Activated T-cell treated with anti-CD3 and anti-CD28 coated beads, Interleukin-2, amount 50 U/mL, for 72 hours (primary cell): ENCODE measurements around the gene RHBDF2. TPM values are rescaled to one million over a fixed set of nuclear protein-coding genes. Genes with fewer than 3 reads are reported as not detected.

ENCODE experiments used
- ATAC-seq, 2 donors: fragments of 150-1000 bp; cut with Tn5 transposase; replicated peaks in 1 of 2; 2 replicates each; pipeline ENCODE4 v1.10.0; 2021; ENCODE audit warnings: moderate library complexity in 2 of 2, mild to moderate bottlenecking in 1 of 2
- DNase-seq, 2 donors: peaks; one replicate each; pipeline ENCODE4 v3.0.0; 2021 to 2022; ENCODE audit warnings: mixed read lengths in 1 of 2
- H3K27ac Mint-ChIP-seq: one replicate; pipeline ENCODE4 v1.8.0; 2022; ENCODE audit warnings: mild to moderate bottlenecking, moderate library complexity, mixed read lengths
- H3K27me3 Mint-ChIP-seq: one replicate; pipeline ENCODE4 v1.8.0; 2022; ENCODE audit warnings: low read depth, mixed read lengths
- H3K36me3 Mint-ChIP-seq, 2 donors: one replicate each; pipeline ENCODE4 v1.8.0; 2022; ENCODE audit warnings: mixed read lengths in 2 of 2, mild to moderate bottlenecking in 1 of 2; ENCODE audit not compliant: insufficient read depth in 2 of 2
- H3K4me1 Mint-ChIP-seq: one replicate; pipeline ENCODE4 v1.8.0; 2022; ENCODE audit warnings: low read depth, mixed read lengths
- H3K4me3 Mint-ChIP-seq, 2 donors: one replicate each; pipeline ENCODE4 v1.8.0; 2022; ENCODE audit warnings: mild to moderate bottlenecking in 2 of 2, mixed read lengths in 2 of 2, moderate library complexity in 2 of 2
- H3K9me3 Mint-ChIP-seq, 2 donors: one replicate each; pipeline ENCODE4 v1.8.0; 2022; ENCODE audit warnings: mixed read lengths in 2 of 2
- total RNA-seq, 2 donors: library from RNA; stranded (reverse); gene quantifications; one replicate each; pipeline ENCODE4 v1.2.3, GENCODE V29; 2022

The RHBDF2 gene
- total RNA-seq, 2 donors from 2014 or later: 38.7 to 39.0 TPM

DNA sequence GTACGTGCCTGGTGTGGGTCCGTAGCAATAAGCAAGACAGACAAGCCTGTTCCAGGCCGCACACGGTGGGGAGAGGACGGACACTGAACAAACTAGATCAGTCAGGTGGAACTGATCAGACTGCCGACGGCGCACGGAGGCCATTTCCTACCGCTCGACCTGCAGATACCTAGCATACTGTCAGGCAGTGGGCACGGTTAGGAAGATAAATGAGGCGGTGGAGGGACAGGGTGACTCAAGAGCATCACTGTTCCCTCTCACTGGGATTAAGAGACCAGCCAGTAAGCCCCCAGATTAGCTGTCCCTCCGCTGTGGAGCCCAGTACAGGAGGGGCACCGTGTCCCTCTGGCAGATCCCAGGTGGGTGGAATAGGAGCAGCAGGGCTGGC, 29.0 kb downstream of the RHBDF2 start:
- Mint-ChIP-seq H3K9me3 (no peaks in the 10 kb centered on the region), H3K27me3 (no peaks in the 10 kb centered on the region), H3K27ac (no peak overlapping the region), H3K4me3 (no peak overlapping the region), H3K36me3 (no peaks in the 10 kb centered on the region), H3K4me1 (no peaks in the 10 kb centered on the region)
- ATAC-seq (no peak), DNase-seq (no peak)

DNA sequence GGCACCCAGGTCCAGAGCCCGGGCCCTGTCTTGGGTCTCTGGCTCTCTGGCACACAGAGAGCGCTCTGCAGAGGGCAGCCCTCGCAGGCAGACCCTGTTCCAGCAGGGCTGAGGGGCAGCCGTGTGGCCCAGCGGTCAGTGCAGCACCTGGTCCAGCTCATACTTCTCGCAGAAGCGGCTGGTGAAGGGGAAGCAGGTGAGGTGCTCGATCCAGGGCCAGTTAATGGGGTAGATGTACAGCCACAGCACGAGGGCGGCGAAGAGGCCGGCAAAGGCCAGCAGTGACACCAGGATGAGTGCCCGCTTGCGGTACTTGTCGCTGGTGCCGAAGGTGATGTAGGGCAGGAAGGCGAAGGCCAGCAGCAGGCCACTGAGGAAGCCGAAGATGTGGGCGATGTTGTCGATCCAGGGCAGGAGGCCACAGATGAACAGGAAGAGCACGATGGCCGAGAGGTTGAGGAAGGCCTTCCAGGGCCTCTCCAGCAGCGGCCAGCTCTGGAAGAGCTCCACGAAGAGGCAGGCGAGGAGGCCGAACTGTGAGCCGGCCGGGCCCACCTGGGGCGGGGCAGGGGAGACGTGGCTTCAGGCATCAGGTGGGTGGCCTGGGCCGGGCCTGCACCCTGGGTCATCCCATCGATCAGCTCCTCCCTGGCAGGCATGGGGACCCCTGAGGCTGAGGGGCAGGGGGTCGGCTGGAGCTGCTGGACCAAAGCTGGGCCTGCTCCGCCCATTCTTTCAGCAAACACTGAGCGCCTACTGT, 29.5 kb downstream of the RHBDF2 start:
- Mint-ChIP-seq H3K4me1 (no peaks in the 10 kb centered on the region), H3K9me3 (no peaks in the 10 kb centered on the region), H3K27me3 (no peaks in the 10 kb centered on the region), H3K27ac (no peak overlapping the region), H3K4me3 (no peak overlapping the region), H3K36me3 (no peaks in the 10 kb centered on the region)
- DNase-seq (no peak), ATAC-seq (no peak)

DNA sequence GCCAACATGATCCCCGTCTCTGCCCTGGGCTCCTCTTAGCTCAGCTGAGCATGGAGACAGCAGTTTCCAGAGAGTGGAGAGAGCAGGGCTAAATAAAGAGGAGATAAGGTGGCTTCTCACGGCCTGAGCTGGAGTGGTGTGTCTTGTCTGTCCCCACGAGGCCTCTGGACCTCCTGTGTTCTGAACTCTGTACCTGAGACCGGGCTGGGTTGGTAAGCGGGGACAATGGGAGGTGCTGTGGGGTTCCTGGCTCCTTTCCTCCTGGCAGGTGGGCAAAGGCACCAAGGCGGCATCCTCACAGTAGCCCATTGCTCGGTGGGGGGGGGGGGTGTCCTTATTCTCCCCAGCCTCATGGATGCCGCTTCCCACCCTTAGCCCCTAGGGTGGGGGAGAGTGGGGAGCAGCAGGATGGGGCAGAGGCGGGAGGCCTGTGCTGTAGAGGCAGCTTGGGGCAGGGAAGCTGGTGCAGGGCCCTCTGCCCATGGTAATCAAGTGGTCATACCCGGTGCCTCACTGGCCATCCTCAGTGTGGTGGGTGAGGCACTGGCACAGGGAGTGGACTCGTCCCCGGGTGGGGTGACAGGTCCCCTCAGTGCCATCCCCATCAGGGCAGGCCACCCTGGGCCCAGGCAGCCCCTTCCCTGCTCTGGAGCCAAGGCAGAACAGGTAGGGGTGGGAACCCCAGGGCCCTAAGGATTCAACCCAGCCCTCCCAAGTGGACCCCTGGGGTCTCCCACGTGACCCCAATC, 31.1 kb downstream of the RHBDF2 start:
- no peak overlapping the region for H3K4me3 Mint-ChIP-seq
- no peak for ATAC-seq
- no peaks in the 10 kb centered on the region for H3K27me3 Mint-ChIP-seq
- no peak overlapping the region for H3K27ac Mint-ChIP-seq
- H3K9me3 Mint-ChIP-seq: no peaks in the 10 kb centered on the region
- H3K36me3 Mint-ChIP-seq: no peaks in the 10 kb centered on the region
- DNase-seq: no peak
- H3K4me1 Mint-ChIP-seq: no peaks in the 10 kb centered on the region

DNA sequence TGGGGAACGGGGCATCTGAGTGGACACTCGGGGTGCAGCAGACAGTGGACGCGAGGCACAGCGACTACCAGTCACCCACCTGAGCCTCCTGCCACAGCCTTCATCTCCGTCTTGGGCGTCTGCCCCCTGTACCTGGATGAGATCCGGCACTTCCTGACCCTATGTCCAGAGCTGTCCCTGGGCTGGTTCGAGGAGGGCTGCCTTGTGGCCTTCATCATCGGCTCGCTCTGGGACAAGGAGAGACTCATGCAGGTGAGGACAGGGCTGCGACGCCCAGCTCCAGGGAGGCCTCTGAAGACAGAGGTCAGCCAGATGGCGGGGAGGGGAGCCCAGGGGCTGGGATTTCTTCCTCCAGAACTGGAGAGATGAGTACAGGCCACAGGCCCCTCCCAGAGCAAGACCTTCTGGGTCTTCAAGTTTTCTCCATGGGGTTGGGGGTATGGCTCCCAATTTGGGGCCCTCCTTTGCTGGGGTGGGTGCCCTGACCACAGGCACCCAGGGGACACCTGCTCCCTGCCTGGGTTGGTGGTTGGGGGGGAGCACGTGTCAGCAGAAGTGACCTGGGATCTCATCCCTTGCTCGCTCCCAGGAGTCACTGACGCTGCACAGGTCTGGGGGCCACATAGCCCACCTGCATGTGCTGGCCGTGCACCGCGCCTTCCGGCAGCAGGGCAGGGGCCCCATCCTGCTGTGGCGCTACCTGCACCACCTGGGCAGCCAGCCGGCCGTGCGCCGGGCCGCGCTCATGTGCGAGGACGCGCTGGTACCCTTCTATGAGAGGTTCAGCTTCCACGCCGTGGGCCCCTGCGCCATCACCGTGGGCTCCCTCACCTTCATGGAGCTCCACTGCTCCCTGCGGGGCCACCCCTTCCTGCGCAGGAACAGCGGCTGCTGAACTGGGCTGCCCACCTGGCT, 31.9 kb downstream of the RHBDF2 start:
- Mint-ChIP-seq H3K27me3 (no peaks in the 10 kb centered on the region), H3K9me3 (no peaks in the 10 kb centered on the region), H3K4me1 (no peaks in the 10 kb centered on the region), H3K27ac (no peak overlapping the region), H3K36me3 (no peaks in the 10 kb centered on the region), H3K4me3 (no peak overlapping the region)
- no peak for DNase-seq
- ATAC-seq: no peak

DNA sequence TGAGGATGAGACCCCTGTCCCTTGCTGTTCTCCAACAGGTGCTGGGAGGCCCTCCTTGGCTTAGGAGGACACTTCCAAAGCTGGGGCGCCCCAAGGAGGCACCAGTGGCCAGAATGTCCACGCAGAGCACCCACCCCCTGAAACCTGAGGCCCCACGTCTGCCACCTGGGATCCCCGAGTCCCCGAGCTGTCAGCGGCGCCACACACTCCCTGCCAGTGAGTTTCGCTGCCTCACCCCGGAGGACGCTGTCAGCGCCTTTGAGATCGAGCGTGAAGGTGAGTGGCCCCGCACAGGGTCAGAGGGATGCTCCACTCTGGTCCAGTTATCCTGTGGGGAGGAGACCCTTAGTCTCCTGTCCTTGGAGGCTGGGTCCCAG, 32.6 kb downstream of the RHBDF2 start:
- no peak for ATAC-seq
- no peaks in the 10 kb centered on the region for H3K9me3 Mint-ChIP-seq
- H3K36me3 Mint-ChIP-seq: no peaks in the 10 kb centered on the region
- no peak overlapping the region for H3K27ac Mint-ChIP-seq
- no peak overlapping the region for H3K4me3 Mint-ChIP-seq
- no peak for DNase-seq
- no peaks in the 10 kb centered on the region for H3K27me3 Mint-ChIP-seq
- no peaks in the 10 kb centered on the region for H3K4me1 Mint-ChIP-seq

DNA sequence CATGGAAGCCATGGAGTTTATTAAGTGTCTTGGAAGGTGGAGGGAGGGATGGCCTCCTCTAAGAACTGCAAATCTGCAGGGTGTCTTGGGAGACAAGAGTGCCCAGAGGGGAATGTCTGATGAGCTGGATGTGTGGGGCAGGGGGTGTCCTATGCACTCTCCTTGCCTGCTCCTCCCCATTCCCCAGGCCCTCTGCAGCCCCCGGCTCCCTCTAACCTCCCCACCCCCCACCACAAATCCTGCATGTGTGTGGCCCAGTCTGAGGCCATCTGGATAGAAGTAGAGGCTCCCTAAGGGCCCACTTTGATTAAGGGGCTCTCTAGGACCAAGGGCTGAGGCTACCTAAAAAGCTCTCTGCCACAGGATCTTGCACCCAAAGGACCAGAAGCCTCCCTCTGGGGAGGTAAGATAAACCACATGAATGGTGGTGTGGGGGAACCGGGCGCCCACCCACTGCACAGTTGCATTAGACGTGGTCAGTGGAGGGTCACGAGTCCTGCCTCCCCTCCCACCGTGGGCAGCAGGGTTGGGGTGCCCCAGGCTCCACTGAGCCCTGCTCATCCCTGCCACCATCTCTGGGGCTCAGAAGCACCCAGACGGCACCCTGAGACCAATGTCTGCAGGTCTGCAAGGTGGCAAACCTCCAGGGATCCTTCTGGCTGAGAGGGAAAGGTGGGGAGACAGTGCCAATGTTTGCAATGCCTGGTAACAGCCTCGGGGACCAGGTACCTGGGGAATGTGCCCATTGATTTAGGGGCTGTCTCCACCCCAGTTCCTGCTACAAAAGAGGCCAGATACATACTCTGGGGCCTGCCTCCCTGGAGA, 33.2 kb downstream of the RHBDF2 start:
- Mint-ChIP-seq H3K4me1 (no peaks in the 10 kb centered on the region), H3K27me3 (no peaks in the 10 kb centered on the region), H3K9me3 (no peaks in the 10 kb centered on the region), H3K36me3 (no peaks in the 10 kb centered on the region), H3K27ac (no peak overlapping the region), H3K4me3 (no peak overlapping the region)
- DNase-seq (no peak), ATAC-seq (no peak)

DNA sequence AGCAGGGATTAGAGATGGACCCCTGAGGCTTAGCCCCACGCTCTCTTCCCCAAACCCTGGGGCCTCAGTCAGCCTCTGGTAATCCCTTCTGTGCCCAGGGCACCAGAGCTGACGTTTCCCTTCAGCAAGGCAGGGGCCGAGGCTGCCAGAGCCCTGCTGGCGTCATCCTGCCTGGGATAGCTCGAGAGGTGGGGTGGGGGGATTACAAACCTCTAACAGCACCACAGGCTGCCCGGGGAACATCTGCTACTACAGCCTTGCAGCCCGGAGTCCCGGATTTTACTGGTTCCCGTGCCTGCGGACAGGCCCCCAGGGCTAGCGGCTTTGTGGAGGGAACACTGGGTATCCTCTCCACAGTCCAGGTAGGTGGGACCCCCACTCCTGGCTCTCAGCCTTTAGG, 33.9 kb downstream of the RHBDF2 start, which contains the start of gene AANAT:
TSS of gene AANAT (plus strand) at position 238 of the 400 bp plus-strand sequence. CDS start 1,144 bp downstream, outside the sequence.
- no peak within 1 kb of the TSS for H3K4me3 Mint-ChIP-seq
- no peaks in the 10 kb centered on the region for H3K9me3 Mint-ChIP-seq
- DNase-seq (no peak), ATAC-seq (no peak)
- no peak within 1 kb of the TSS for H3K27ac Mint-ChIP-seq
- H3K4me1 Mint-ChIP-seq: no peaks in the 10 kb centered on the region
- no peaks in the 10 kb centered on the region for H3K27me3 Mint-ChIP-seq
- no peaks in the 10 kb centered on the region for H3K36me3 Mint-ChIP-seq

DNA sequence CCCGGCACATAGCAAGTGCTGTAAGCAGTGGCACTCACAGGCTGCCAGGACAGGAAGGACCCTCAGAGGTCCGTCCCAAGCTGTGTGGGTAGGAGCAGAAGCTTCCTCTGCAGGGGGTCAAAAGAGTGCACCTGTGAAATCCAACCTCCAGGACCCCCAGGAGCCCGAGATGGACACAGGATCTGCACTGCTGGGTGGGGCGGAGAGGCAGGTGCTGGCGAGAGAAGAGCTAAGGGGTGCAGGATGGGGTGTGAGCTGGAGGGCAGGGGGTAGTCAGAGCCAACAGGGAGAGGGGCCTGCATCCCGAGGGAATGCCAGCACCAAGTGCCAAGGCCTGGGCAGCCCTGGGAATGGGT, 34.5 kb downstream of the RHBDF2 start:
- no peaks in the 10 kb centered on the region for H3K9me3 Mint-ChIP-seq
- H3K4me1 Mint-ChIP-seq: no peaks in the 10 kb centered on the region
- no peak overlapping the region for H3K4me3 Mint-ChIP-seq
- no peaks in the 10 kb centered on the region for H3K27me3 Mint-ChIP-seq
- H3K36me3 Mint-ChIP-seq: no peaks in the 10 kb centered on the region
- ATAC-seq (no peak), DNase-seq (no peak)
- no peak overlapping the region for H3K27ac Mint-ChIP-seq

DNA sequence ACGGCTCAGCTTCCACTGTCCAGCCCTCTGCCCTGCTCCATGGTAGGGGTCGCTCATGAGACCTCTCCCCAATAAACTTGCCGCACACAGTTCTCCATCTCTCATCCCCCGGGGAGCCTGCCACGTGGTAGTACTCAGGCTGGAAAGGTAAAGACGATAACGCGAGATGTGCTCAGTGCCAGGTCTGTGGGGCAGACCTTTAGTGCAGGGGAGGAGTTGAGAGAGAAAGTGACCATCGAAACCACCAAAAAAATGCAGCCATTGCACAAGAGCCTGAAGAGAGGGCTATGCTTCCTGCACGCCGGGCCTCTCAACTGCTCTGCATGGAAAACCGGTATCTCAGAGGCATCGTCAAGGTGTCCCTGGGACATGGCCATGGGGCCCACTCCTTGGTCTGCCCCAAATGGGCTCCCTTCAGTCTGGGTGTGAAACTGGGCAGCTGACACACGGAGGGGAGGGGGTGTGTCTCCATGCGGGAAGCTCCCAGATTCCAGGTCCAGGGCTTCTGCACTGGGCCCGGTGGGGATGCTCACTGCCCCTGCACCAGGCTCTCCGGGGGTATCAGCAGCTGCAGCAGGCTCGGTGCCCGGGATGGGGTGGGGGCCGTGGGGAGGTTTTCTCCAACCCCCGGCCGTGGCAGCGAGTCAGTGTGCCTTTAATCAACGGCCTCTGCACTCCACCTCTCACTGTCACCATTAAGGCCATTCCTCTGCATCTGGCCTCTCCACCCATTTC, 38.5 kb downstream of the RHBDF2 start:
- DNase-seq (no peak), ATAC-seq (no peak)
- Mint-ChIP-seq H3K4me1 (no peaks in the 10 kb centered on the region), H3K4me3 (no peak overlapping the region), H3K36me3 (no peaks in the 10 kb centered on the region), H3K9me3 (no peaks in the 10 kb centered on the region), H3K27ac (no peak overlapping the region), H3K27me3 (no peaks in the 10 kb centered on the region)

DNA sequence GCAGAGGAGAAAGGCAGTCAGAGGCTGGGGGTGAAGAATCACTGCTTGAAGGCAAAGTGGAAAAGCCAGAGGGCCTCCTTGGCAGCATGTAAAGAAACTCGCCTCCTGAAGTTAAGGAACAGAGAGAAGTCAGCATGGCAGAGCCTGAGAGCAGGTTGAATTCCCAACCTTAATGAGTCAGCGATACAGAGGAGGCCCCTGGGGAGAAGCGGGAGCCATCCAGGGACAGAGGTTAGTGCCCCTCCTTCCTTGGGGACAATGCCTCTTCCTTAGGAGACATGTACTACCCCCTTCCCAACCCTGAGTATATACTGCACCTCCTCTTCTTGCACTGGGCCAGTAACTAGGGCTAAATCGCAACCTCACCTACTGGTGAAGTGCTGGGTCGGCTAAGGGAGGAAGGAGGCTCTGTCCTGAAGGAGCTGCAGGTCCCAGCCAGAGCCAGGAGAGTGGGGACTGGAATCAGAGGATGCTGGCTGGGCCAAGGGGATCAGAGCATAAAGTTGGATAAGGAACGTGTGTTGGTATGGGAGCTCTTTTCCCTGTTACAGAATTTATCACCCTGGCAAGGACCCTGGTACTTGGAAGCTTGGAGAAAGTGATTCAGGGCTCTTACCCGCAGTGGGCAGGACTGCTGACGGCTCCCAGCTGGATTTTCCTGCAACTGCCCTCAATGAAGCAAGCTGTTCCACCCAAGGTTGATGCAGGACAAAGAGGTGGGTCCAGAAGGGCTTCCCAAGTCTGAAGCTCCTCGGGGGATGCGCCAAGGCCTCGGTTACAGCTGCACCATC, 39.3 kb downstream of the RHBDF2 start:
- Mint-ChIP-seq H3K27ac (no peak overlapping the region), H3K27me3 (no peaks in the 10 kb centered on the region), H3K9me3 (no peaks in the 10 kb centered on the region), H3K4me1 (no peaks in the 10 kb centered on the region), H3K36me3 (no peaks in the 10 kb centered on the region), H3K4me3 (no peak overlapping the region)
- ATAC-seq: no peak
- DNase-seq: no peak

DNA sequence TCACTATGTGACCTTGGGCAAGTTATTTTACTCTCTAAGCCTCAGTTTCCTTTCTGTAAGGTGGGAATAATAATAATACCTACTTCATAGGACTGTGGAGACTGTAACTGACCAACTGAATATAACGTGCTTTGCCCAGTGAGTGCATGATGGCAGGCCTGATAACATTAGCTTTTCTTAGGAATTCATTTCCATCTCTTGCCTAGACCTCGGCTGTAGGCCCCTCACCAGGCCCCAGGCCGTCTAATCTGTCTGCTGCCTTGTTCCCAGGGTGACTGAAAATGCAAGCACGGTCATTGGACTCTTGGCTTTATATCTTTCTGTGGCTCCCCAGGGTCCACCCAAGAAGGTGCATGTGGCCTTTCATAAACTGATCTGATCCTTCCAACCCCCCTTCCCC, 41.5 kb downstream of the RHBDF2 start:
- H3K27me3 Mint-ChIP-seq: no peaks in the 10 kb centered on the region
- H3K36me3 Mint-ChIP-seq: no peaks in the 10 kb centered on the region
- H3K9me3 Mint-ChIP-seq: no peaks in the 10 kb centered on the region
- H3K4me3 Mint-ChIP-seq: no peak overlapping the region
- DNase-seq (no peak), ATAC-seq (no peak)
- no peak overlapping the region for H3K27ac Mint-ChIP-seq
- H3K4me1 Mint-ChIP-seq: no peaks in the 10 kb centered on the region
